ENCODE results near the gene TCAIM.
"Not testable (repeated sequence)": the region's sequence is repeated elsewhere in the genome, so short reads cannot be mapped to it uniquely, and the experiment has no call there.

The TCAIM gene

DNA sequence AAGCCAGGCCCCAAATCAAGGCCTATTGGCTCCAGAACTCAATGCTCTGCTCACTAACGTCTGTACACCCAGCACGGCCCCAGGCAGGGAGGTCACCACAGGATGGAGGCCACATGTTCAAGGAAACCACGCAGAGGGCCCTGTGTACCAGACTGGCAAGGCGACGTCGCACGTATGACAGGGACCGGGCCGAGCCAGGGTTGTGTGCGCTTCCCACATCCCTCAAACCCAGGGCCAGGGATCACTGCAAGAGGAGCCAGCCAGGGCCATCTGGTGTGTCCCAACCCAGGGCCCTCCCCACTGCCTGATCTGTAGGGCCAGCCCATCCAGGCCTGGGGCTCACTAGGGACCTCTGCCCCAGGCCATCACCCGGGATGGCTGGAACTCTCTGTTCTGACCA is 76.9 kb downstream of the TCAIM start:
- FAIRE-seq = no peak
- no peak for TF ChIP-seq POLR2A (IDR thresholded peaks at IDR 0.05; ENCODE audit: low read depth, low read length)
- DNase-seq (ENCODE audit: insufficient read length, low spot score) = no peak

DNA sequence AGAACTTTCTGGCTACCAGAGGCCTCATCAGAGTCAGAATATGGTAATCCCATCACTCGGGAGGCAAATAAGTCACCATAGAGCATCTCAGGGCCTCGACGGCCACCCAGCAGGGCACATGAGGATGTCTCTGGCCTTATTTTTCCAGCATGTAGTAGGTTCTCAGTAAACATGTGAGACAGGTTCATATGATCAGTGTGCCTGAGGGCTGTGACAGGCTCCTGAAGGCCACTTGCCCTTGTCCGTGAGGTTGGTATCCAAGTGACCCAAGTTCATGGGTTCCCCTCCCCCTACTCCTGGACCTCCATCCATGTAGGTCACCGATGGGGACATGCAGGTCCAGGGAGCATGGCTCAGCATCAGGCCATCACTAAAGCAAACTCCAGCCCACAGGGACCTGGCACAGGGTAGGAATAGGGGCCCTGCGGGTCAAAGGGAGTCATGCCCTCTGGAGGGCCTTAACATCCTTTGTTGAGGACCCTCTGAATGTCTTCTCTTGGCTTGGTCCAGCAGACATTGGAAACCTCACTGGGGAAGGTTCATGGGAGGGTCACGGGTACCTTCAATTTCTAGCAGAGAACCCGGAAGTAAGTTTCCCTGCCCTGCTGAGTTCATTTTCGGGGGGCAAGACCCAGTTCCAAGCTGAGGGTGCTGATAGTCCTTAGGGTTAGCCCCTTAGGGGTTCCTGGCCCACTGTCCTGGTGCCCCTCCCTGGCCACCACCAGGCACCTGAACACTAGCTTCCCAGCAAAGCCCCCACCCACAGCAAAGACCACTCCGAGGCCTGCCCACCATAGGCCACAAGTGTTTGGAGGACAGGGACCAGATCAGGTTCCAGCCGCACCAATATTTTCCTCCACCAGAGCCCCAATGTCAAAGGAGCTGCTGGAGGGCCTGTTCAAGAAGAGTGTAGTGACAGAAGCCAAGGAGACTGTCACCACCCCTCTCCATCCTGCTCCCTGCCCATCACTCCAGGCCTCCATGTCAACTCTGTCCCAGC is 77.8 kb downstream of the TCAIM start:
- FAIRE-seq = no peak
- no peak for DNase-seq (ENCODE audit: insufficient read length, low spot score)
- no peak for TF ChIP-seq POLR2A (IDR thresholded peaks at IDR 0.05; ENCODE audit: low read depth, low read length)

DNA sequence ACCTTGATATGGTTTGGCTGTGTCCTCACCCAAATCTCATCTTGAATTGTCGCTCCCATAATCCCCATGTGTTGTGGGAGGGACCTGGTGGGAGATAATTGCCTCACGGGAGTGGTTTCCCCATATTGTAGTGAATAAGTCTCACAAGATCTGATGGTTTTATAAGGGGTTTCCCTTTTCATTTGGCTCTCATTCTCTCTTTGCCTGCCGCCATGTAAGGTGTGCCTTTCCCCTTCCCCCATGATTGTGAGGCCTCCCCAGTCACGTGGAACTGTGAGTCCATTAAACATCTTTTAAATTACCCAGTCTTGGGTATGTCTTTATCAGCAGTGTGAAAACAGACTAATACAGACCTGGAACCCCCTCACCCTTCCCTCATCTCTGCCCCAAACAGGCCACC is 79.6 kb downstream of the TCAIM start:
- not testable (repeated sequence) for FAIRE-seq; DNase-seq (ENCODE audit: insufficient read length, low spot score)

DNA sequence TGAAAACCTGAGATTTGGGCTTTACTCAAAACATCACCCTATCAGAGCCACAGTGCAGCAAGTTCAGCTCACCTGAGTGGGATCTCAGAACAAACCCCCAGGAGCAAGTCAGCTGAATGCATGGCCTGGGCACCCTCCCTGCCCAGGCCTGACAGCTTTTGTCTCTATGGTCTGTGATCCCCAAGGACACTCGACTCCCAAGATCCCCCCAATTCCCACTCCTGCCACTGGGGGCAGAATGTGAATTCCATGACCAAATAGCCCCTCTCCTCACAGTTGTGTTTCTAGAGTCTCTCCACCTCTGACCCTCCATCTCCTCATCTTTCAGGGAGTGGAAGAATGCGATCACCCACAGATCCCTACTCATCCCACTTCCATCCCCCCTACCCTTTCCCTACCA is 80.0 kb downstream of the TCAIM start:
- TF ChIP-seq POLR2A (IDR thresholded peaks at IDR 0.05; ENCODE audit: low read depth, low read length) = no peak
- FAIRE-seq = no peak
- DNase-seq (ENCODE audit: insufficient read length, low spot score) = no peak

DNA sequence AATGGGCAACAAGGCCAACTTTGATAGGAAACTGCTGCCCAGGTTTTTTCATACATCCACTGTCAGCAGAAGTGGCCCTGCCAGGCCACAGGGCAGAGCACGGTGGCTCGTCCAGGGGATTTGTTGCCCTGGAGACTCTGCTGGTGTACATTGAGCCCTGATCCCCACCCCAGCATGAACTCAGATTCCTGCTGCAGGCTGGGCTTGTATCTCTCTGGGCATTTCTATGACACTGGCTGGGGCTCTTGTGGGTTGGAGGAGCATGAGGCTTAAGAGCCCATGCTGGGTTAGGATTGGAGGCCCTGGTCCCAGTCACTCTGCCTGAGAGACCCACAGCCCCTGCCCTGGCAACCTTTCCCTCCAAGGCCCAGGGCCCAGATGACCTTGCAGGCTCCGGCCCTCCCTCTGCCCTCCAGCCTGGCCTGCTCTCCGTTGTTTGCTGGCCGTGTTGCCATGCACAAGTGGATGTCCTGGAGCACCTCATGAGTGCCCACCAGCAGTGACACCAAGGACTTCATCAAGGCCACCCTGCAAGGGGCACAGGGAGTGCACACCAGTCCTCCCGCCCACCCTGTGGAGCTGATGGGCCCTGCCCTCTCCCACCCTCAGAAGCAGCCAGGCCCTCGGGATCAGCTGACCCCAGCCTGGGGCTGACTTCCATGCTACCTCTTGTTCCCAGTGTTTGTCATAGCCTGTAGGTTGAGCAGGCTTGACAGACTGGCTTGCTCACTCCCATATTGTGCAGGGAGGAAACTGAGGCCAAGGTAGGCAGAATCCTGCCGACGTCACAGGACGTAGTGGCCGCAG is 80.8 kb downstream of the TCAIM start:
- TF ChIP-seq POLR2A (IDR thresholded peaks at IDR 0.05; ENCODE audit: low read depth, low read length) = no peak
- FAIRE-seq = no peak
- no peak for DNase-seq (ENCODE audit: insufficient read length, low spot score)

DNA sequence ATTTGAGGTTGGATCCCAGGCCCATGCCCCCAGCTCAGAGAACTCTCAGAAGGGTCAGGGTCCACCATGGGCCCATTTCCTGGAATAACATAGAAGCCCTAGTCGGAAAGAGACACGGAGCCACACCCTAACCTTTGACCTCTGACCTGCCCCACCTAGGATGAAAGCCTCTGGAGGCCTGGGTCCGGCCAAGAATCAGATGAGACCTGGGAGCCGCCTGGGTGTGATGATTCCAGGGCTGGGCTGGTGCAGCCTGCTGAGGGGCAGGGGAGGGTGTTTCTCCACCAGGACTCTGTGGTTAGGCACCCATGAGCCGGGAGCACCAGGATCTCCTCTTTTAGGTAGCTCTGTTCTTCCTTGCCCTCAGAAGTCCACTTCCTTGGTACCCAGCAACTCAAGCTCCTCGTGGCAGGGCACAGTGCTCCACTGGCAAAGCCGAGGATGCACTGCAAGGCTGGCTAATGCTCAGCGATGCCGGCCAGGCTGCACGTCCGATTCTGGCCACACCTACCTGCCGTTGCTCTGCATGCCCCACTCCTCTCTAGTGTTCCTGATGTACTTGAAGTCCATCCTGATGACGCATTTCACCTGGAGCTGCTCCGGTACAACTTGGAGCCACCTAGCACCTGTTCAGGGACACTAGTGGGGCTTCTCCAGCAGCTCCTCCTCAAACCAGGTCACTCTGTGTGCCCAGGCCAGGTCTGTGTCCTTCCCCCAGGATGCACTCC is 81.5 kb downstream of the TCAIM start:
- TF ChIP-seq POLR2A (IDR thresholded peaks at IDR 0.05; ENCODE audit: low read depth, low read length) = no peak
- no peak for DNase-seq (ENCODE audit: insufficient read length, low spot score)
- FAIRE-seq = no peak

DNA sequence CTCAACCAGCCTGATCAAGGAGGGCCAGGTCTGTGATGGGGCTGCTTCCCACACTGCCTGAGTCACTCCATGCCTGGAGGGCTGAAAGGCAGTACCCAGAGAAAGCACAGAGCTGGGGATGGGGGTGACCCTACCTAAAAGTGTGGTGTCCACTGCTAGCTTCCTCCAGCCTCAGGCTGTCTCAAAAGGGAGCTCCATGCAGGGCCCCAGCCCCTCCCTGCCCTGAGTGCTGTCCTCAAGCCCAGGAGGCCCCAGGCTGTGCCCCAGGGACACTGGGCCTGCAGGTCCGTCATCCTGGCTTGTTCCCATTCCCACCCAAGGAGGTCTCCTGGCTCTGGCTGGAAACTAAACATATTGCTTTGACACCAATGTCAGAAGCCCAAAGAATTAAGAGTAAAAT is 82.1 kb downstream of the TCAIM start:
- DNase-seq (ENCODE audit: insufficient read length, low spot score) = no peak
- no peak for FAIRE-seq
- no peak for TF ChIP-seq POLR2A (IDR thresholded peaks at IDR 0.05; ENCODE audit: low read depth, low read length)

DNA sequence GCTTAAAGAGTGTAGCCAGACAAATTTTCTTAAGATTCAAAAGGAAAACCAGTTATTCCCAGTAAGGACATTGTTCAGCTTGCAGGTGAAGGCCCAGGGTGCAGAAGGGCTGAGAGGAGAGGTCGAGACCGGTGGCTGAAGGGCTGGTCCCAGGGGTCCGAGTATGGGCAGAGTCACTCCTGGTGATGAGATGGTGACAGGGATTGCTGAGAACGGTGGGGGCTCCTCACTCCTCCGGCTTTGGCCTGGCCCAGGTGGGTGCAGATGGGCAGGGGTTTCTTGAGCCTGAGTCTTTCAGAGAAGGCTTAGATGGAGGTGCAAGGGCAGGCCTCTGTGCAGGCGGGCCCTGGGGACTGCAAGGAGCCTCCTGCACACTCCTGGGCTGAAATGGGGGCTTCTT is 82.7 kb downstream of the TCAIM start:
- FAIRE-seq (no peak), DNase-seq (ENCODE audit: insufficient read length, low spot score) (no peak)
- no peak for TF ChIP-seq POLR2A (IDR thresholded peaks at IDR 0.05; ENCODE audit: low read depth, low read length)

DNA sequence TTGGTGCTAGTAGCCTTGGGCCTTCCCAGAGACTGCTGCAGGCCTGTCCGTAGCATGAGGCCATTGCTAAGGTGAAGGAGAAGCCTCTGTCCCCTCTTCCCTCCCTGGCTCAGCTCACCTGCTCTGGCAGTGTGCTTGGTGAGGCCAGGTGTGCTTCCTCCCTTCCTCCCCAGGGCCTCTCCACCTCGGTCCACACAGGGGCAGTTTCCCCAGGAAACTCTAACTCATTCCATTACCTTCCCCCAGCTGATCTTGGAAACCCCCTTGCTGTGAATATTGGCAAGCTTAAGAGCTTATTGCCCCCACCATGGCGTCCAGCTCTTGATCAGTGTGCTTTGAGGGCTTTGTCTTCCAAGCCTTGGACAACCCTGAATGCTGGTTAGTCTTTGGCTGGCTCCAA is 86.2 kb downstream of the TCAIM start:
- DNase-seq (ENCODE audit: insufficient read length, low spot score) = no peak
- FAIRE-seq = no peak
- TF ChIP-seq POLR2A (IDR thresholded peaks at IDR 0.05; ENCODE audit: low read depth, low read length) = no peak

DNA sequence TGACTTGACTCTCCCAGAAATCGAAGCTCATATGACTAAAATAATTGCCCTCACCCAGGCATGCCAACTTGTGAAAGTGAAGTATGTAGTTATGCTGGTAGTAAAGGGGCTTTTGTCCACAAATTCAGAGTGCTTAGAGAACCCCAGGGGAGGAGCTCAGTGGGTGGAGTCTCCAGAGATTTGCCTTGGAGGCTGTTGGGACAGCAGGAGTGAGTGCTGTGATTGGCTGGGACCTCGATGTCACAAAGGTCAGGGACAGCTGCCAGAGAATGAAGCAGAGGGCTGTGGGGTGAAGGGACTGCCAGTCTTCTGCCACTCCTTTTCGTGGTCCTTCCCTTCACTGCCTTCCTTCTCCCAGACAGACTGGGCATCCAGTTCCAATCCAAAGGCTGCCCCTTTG is 89.1 kb downstream of the TCAIM start:
- FAIRE-seq (no peak), DNase-seq (ENCODE audit: insufficient read length, low spot score) (no peak)
- no peak for TF ChIP-seq POLR2A (IDR thresholded peaks at IDR 0.05; ENCODE audit: low read depth, low read length)

DNA sequence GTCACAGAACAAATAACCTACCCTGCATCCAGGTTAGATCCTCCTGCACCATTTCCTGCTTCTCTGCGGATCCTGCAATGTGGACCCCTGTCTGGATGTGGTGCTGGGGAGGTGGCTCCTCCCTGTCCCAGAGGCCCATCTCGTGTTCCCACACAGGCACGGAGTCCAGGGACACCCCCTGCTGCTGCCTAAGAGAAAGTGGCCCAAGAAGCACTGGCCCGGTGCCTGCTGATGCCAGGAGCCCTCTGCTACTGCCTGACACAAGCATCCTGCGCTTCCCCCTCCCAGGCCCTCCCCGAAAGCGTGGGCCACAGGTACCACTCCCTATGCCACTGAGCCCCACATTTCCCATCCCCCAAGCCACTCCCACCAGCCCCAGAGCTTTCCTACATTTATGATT is 90.3 kb downstream of the TCAIM start:
- TF ChIP-seq POLR2A (IDR thresholded peaks at IDR 0.05; ENCODE audit: low read depth, low read length) = no peak
- DNase-seq (ENCODE audit: insufficient read length, low spot score) (no peak), FAIRE-seq (no peak)

DNA sequence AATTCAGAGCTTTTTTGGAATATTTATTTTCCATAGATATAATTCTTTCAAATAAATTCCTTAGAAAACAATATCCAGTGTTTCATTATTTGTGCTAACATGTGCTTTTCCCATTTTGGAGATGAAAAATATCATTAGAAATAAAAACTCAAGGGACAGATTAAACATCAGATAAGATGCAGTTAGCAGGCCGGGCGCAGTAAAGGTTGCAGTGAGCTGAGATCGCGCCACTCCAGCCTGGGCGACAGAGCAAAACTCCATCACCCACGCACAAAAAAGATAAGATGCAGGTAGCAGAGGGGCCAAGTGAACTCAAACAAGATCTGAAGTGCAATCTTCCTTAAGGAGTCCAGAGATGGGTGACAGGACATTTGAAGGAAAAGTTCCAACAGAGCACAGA is 90.9 kb downstream of the TCAIM start:
- FAIRE-seq (no peak), DNase-seq (ENCODE audit: insufficient read length, low spot score) (no peak)
- TF ChIP-seq POLR2A (IDR thresholded peaks at IDR 0.05; ENCODE audit: low read depth, low read length) = no peak

DNA sequence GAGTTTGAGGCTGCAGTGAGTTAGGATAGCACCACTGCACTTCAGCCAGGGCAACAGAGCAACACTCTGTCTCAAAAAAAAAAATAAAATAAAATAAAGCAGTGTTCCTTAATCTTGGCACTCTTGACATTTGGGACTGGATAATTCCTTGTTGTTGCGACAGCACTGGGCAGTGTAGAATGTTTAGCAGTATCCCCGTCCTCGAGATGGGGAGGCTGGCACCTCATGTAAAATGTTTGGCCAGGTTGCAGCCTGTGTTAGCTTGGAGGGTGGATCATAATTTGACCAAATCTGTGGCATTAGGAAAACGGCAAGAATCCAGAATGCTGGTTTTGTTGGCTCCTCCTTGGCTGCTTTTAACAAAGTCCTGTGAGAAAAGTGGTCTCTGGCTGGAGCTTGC is 91.9 kb downstream of the TCAIM start:
- FAIRE-seq (no peak), DNase-seq (ENCODE audit: insufficient read length, low spot score) (no peak)
- no peak for TF ChIP-seq POLR2A (IDR thresholded peaks at IDR 0.05; ENCODE audit: low read depth, low read length)
